ENCODE results near the gene CD302.

DNA sequence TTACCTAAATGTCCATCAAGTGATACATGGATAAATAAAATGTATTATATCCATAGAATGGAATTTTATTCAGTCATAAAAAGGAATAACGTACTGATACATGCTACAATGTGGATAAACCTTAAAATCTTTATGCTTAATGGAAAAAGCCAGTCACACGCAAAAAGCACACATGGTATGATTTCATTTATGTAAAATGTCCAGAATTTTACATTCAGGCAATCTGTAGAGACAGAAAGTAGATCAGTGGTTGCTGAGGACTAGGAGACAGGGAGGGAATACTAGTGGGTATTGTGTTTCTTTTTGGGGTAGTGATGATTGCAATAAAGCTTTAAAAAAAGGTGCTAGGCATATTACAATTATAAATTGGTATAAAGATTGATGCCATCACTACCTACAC lies 30.7 kb upstream of the CD302 start:
- TF ChIP-seq, protein P1, sequence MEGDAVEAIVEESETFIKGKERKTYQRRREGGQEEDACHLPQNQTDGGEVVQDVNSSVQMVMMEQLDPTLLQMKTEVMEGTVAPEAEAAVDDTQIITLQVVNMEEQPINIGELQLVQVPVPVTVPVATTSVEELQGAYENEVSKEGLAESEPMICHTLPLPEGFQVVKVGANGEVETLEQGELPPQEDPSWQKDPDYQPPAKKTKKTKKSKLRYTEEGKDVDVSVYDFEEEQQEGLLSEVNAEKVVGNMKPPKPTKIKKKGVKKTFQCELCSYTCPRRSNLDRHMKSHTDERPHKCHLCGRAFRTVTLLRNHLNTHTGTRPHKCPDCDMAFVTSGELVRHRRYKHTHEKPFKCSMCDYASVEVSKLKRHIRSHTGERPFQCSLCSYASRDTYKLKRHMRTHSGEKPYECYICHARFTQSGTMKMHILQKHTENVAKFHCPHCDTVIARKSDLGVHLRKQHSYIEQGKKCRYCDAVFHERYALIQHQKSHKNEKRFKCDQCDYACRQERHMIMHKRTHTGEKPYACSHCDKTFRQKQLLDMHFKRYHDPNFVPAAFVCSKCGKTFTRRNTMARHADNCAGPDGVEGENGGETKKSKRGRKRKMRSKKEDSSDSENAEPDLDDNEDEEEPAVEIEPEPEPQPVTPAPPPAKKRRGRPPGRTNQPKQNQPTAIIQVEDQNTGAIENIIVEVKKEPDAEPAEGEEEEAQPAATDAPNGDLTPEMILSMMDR (optimal IDR thresholded peaks at IDR 0.05 in 1 of 3, IDR thresholded peaks at IDR 0.05 in 1 of 3, conservative IDR thresholded peaks at IDR 0.05 in 1 of 3; ENCODE audit: extremely low read depth in 1 of 3, insufficient read depth in 2 of 3, low read length in 3 of 3), result no peak
- TF ChIP-seq EZH2 (IDR thresholded peaks at IDR 0.05; ENCODE audit: low read length), result no peak
